Measurements from ENCODE around the gene TLCD5.
A peak's percentile ranks its signal among the peaks of the same experiment; 100 is the strongest.

Gene TLCD5

GRCh38 chr11:120338107-120338933 is 13.2 kb downstream of the TLCD5 start:
- DNase-seq = no peak

- DNase-seq = no peak
Measured at GRCh38 chr11:120339394-120339890, 14.3 kb downstream of the TLCD5 start.

- DNase-seq = no peak
Measured at GRCh38 chr11:120340529-120340928, 15.4 kb downstream of the TLCD5 start.

GRCh38 chr11:120342226-120342625 is 17.1 kb downstream of the TLCD5 start:
- DNase-seq = no peak

GRCh38 chr11:120342678-120343077 is 17.6 kb downstream of the TLCD5 start:
- DNase-seq = no peak

- DNase-seq = no peak
Measured at GRCh38 chr11:120343429-120343828, 18.3 kb downstream of the TLCD5 start.

GRCh38 chr11:120344302-120345004 is 19.4 kb downstream of the TLCD5 start:
- peak; percentile 30 for DNase-seq

- no peak for DNase-seq
Measured at GRCh38 chr11:120346233-120346632, 21.1 kb downstream of the TLCD5 start.

GRCh38 chr11:120350637-120351036 is 25.5 kb downstream of the TLCD5 start:
- no peak for DNase-seq

GRCh38 chr11:120352405-120352804 is 27.3 kb downstream of the TLCD5 start:
- no peak for DNase-seq

GRCh38 chr11:120354068-120354467 is 29.0 kb downstream of the TLCD5 start:
- no peak for DNase-seq

GRCh38 chr11:120354779-120355178 is 29.7 kb downstream of the TLCD5 start:
- no peak for DNase-seq

GRCh38 chr11:120357620-120358019 is 32.5 kb downstream of the TLCD5 start:
- DNase-seq = no peak

- no peak for DNase-seq
Measured at GRCh38 chr11:120358729-120359128, 33.6 kb downstream of the TLCD5 start.

- no peak for DNase-seq
Measured at GRCh38 chr11:120363436-120363835, 38.3 kb downstream of the TLCD5 start.

- DNase-seq = no peak
Measured at GRCh38 chr11:120365512-120365911, 40.4 kb downstream of the TLCD5 start.

GRCh38 chr11:120372296-120372695 is 47.2 kb downstream of the TLCD5 start:
- no peak for DNase-seq

- DNase-seq = no peak
Measured at GRCh38 chr11:120375076-120375475, 50.0 kb downstream of the TLCD5 start.

- no peak for DNase-seq
Measured at GRCh38 chr11:120376547-120377182, 51.6 kb downstream of the TLCD5 start.

GRCh38 chr11:120378474-120378873 is 53.4 kb downstream of the TLCD5 start:
- DNase-seq = no peak

- DNase-seq = no peak
Measured at GRCh38 chr11:120381401-120381800, 56.3 kb downstream of the TLCD5 start.

Measured in T-helper 9 cell (primary cell).